ENCODE measurements around the gene RMND1. TPM values are rescaled to one million over a fixed set of nuclear protein-coding genes. Genes with fewer than 3 reads are reported as not detected.
A peak's percentile ranks its signal among the peaks of the same experiment; 100 is the strongest.

The RMND1 gene
- polyA plus RNA-seq, 3 donors: 5.7 to 6.7 (median 6.6) TPM

DNA sequence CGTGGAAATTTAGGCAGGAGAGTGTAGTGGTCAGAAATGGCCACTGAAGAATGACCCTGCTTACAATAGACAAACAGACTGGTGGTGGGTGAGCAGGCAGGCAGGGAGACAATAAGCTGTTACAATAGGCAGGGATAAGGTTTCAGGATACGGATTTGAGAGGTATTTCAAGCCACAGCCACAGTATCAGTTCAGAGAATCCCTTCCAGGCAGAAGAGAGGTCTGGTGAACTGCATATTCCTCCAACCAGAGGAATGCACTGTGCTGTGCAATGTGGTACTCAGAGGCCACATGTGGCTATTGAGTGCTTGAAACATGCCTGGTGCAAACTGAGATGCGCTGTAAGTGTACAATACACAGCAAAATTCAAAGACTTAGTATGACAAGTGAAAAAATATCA is 20.6 kb downstream of the RMND1 start:
- Histone ChIP-seq H3K79me2 (ENCODE audit: insufficient read depth, low read length) (peaks cover 3% of the 10 kb centered on the region), H4K20me1 (ENCODE audit: insufficient read depth, low read length) (no peaks in the 10 kb centered on the region), H3K4me1 (ENCODE audit: control insufficient read depth in 1 of 2, insufficient read depth in 2 of 2, low read length in 2 of 2) (no peaks in the 10 kb centered on the region), H3K9ac (ENCODE audit: insufficient read depth, low read length, poor library complexity, severe bottlenecking) (no peak overlapping the region), H3K27me3 (ENCODE audit: control insufficient read depth in 2 of 2, insufficient read depth in 2 of 2, low read length in 2 of 2) (no peaks in the 10 kb centered on the region), H3K4me3 (replicated peaks in 1 of 3; ENCODE audit: low read depth in 2 of 3, low read length in 3 of 3) (no peak overlapping the region), H3K36me3 (replicated peaks in 1 of 2; ENCODE audit: control insufficient read depth in 1 of 2, insufficient read depth in 2 of 2, low read length in 2 of 2) (peaks cover 60 to 85% of the 10 kb centered on the region in 2 donors), H3K27ac (ENCODE audit: low read depth in 1 of 2, low read length in 2 of 2) (no peak overlapping the region), H2AFZ (ENCODE audit: insufficient read depth, low read depth, low read length, poor library complexity, severe bottlenecking) (no peak overlapping the region), H3K9me3 (replicated peaks in 1 of 2; ENCODE audit: control insufficient read depth in 1 of 2, insufficient read depth in 1 of 2, low read length in 2 of 2) (no peaks in the 10 kb centered on the region), H3K4me2 (replicated peaks; ENCODE audit: extremely low read depth, low read length, poor library complexity, severe bottlenecking) (no peak overlapping the region)
- DNase-seq: no peak
- 100% methylated on average over 2 of the region's 3 CpGs for WGBS (ENCODE audit: insufficient coverage)
- TF ChIP-seq, protein P1, sequence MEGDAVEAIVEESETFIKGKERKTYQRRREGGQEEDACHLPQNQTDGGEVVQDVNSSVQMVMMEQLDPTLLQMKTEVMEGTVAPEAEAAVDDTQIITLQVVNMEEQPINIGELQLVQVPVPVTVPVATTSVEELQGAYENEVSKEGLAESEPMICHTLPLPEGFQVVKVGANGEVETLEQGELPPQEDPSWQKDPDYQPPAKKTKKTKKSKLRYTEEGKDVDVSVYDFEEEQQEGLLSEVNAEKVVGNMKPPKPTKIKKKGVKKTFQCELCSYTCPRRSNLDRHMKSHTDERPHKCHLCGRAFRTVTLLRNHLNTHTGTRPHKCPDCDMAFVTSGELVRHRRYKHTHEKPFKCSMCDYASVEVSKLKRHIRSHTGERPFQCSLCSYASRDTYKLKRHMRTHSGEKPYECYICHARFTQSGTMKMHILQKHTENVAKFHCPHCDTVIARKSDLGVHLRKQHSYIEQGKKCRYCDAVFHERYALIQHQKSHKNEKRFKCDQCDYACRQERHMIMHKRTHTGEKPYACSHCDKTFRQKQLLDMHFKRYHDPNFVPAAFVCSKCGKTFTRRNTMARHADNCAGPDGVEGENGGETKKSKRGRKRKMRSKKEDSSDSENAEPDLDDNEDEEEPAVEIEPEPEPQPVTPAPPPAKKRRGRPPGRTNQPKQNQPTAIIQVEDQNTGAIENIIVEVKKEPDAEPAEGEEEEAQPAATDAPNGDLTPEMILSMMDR (IDR thresholded peaks at IDR 0.05): no peak
- H3K36me3 Mint-ChIP-seq: peaks cover 54 to 80% of the 10 kb centered on the region in 2 donors
- no peaks in the 10 kb centered on the region for H3K4me1 Mint-ChIP-seq
- H3K27me3 Mint-ChIP-seq (ENCODE audit: low read depth in 3 of 3): no peaks in the 10 kb centered on the region
- peak overlapping the region in 2 of 7 donors; percentile 3 to 58 for H3K27ac Mint-ChIP-seq
- H3K4me3 Mint-ChIP-seq: no peak overlapping the region
- intact Hi-C loops (cut with micrococcal nuclease): no loop called here
- H3K9me3 Mint-ChIP-seq: no peaks in the 10 kb centered on the region

GRCh38 chr6:151430886-151431285 is 21.0 kb downstream of the RMND1 start:
- Mint-ChIP-seq H3K4me3 (no peak overlapping the region), H3K9me3 (no peaks in the 10 kb centered on the region), H3K27ac (peak overlapping the region in 3 of 7 donors; percentile 0 to 3 (median 2)), H3K27me3 (ENCODE audit: low read depth in 3 of 3) (no peaks in the 10 kb centered on the region), H3K36me3 (peaks cover 54 to 80% of the 10 kb centered on the region in 2 donors), H3K4me1 (no peaks in the 10 kb centered on the region)
- Histone ChIP-seq H3K36me3 (replicated peaks in 1 of 2; ENCODE audit: control insufficient read depth in 1 of 2, insufficient read depth in 2 of 2, low read length in 2 of 2) (peaks cover 65 to 85% of the 10 kb centered on the region in 2 donors), H3K9ac (ENCODE audit: insufficient read depth, low read length, poor library complexity, severe bottlenecking) (no peak overlapping the region), H3K79me2 (ENCODE audit: insufficient read depth, low read length) (no peaks in the 10 kb centered on the region), H3K27me3 (ENCODE audit: control insufficient read depth in 2 of 2, insufficient read depth in 2 of 2, low read length in 2 of 2) (no peaks in the 10 kb centered on the region), H3K4me2 (replicated peaks; ENCODE audit: extremely low read depth, low read length, poor library complexity, severe bottlenecking) (no peak overlapping the region), H3K27ac (ENCODE audit: low read depth in 1 of 2, low read length in 2 of 2) (no peak overlapping the region), H4K20me1 (ENCODE audit: insufficient read depth, low read length) (no peaks in the 10 kb centered on the region), H3K4me1 (ENCODE audit: control insufficient read depth in 1 of 2, insufficient read depth in 2 of 2, low read length in 2 of 2) (no peaks in the 10 kb centered on the region), H3K9me3 (replicated peaks in 1 of 2; ENCODE audit: control insufficient read depth in 1 of 2, insufficient read depth in 1 of 2, low read length in 2 of 2) (no peaks in the 10 kb centered on the region), H2AFZ (ENCODE audit: insufficient read depth, low read depth, low read length, poor library complexity, severe bottlenecking) (no peak overlapping the region), H3K4me3 (replicated peaks in 1 of 3; ENCODE audit: low read depth in 2 of 3, low read length in 3 of 3) (no peak overlapping the region)
- TF ChIP-seq, protein P1 (IDR thresholded peaks at IDR 0.05): no peak
- DNase-seq: no peak
- intact Hi-C loops (cut with micrococcal nuclease): no loop called here
- WGBS (ENCODE audit: insufficient coverage): 100% methylated on average over 2 of the region's 3 CpGs
